GM12872 (cell line): Measurements from ENCODE around the gene UBE2E1.

Source experiments
- TF ChIP-seq, protein P1 (sequence below): IDR thresholded peaks from 3 replicates; pipeline ENCODE4 v1.5.1; 2011; ENCODE audit warnings: low read depth, mild to moderate bottlenecking, low read length, moderate library complexity; ENCODE audit not compliant: insufficient read depth

Gene UBE2E1

DNA sequence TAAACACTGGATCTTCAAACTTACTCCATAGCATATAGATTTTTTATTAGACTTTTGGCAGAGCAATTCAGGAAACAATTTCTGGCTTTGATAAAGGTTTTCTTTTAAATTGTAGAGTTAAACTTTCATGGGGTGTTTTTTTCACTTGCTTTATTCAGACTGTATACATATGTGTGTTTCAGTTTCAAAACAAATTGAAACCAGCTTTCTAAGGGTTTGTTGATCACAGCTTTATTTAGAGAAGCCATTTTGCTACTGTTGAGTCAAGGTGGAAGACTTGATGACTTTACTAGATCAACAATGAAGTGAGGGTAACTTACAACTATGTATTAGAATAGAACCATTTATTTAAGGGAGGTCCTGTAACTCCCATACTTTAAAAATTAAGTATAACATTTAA lies 6.2 kb downstream of the UBE2E1 start:
- TF ChIP-seq, protein P1, sequence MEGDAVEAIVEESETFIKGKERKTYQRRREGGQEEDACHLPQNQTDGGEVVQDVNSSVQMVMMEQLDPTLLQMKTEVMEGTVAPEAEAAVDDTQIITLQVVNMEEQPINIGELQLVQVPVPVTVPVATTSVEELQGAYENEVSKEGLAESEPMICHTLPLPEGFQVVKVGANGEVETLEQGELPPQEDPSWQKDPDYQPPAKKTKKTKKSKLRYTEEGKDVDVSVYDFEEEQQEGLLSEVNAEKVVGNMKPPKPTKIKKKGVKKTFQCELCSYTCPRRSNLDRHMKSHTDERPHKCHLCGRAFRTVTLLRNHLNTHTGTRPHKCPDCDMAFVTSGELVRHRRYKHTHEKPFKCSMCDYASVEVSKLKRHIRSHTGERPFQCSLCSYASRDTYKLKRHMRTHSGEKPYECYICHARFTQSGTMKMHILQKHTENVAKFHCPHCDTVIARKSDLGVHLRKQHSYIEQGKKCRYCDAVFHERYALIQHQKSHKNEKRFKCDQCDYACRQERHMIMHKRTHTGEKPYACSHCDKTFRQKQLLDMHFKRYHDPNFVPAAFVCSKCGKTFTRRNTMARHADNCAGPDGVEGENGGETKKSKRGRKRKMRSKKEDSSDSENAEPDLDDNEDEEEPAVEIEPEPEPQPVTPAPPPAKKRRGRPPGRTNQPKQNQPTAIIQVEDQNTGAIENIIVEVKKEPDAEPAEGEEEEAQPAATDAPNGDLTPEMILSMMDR, result no peak

DNA sequence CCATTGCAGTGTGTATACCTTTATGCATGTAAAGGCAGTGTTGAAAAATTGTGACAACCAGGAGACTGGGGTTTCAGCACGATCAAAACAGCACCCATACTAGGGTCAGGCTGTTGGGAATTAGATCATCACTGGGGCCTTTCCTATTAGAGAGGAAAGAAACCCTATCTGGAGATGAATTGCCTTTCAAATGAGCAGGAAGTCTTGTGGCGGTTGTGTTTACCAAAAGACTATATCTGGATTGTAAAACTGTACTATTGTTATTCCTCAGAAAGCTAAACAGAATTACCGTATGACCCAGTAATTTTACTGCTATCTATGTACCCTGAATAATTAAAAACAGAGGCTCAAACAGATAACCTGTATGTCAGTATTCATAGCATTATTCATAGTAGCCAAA lies 10.1 kb downstream of the UBE2E1 start:
- TF ChIP-seq, protein P1, result no peak

DNA sequence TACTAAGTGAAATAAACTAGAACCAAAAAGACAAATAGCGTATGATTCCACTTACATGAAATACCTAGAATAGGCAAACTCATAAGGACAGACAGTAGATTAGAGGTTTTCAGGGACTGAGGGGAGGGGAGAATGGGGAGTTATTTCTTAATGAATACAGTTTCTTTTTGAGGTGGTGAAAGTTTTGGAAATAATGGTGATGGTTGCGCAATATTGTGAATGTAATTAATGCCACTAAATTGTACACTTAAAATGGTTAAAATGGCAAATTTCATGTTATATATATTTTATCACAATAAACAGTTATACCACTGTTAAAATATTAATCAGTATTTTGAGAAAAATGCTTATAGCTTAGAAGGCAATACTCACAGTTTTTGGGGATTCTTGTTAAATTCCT lies 11.0 kb downstream of the UBE2E1 start:
- TF ChIP-seq, protein P1, result no peak

DNA sequence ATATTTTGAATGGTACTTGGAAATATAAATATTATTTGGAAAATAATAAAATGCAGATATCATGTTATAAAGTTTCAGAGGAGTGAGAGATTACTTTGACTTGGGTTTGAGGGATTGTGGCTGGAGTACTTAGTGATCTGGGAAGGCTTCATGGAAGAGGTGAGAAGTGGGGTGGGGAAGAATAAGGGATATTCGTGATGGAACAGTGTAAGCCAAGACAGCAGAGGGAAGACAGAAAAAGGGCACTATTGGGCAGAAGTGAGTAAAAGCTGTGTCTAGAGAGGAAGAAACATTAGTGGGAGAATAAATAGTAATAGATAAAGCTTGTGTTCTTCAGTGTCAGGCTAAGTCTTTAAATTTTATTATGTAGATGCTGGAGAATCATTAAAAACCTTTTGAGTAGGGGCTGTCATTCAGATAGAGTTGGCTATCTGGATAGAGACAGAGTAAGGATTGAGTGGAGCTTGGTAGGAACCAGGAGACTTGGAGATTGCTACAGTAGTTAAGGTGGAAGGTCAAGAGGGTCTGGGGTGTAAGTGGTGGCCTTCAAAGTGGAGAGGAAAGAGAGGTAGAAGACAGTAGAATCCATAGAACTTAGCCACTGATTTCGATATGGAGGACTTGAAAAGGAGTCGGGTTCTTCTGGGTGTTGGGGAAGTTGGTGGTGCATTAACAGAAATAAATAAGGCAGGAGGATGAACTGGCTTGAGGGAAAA lies 11.9 kb downstream of the UBE2E1 start:
- TF ChIP-seq, protein P1, result no peak

DNA sequence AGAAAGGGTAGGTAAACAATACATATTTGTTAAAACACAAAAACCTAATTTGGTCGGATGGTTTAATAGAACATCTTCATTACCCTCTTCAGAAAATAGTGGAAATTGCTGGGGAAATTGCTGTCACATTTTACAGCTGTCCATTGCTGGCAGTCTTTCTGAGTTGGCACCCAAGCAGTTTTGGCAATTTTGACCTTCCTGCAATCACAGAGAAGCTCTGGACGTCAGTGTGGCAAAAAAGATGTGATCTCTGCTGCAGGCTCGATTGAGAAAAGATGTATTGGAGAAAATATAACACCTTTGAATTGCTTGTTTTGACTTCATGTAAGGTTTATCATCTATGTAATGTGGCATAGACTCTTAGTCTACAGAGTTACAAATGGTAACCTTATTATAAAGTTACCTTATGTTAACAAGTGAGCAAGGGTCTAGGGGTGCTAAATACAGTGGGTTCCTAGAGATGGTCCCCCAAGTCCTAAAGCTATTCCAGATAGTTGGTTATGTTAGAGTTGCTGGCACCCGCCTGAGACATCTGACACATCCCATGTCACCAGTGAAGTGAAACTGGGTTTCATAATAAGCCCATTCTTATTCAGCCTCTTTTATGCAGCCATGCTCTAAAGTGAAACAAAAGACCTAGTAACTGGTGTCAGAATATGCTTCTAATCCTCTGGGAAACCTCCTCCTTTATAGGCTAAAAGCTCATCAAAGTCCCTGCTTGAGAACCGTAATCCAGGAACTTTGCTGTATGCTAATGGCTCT lies 14.0 kb downstream of the UBE2E1 start:
- TF ChIP-seq, protein P1, result no peak

DNA sequence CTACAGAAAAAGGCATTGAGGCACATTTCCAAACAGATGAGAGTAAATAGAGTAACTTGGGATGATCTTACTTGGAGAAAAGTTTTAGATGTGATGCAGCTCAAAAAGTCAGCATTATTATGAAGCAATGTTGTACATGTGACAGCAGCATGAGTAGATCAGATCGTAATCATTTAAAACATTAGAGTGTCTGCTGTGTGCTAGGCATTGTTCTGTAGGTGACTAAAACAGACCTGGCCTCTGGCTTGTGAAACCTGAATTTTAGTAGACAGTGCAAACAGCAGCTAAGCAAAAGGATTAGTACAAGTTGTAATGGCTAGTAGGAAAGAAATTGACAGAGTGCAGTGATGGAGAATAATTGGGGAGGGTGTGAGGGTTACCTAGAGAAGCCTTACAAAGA lies 15.1 kb downstream of the UBE2E1 start:
- TF ChIP-seq, protein P1, result no peak

DNA sequence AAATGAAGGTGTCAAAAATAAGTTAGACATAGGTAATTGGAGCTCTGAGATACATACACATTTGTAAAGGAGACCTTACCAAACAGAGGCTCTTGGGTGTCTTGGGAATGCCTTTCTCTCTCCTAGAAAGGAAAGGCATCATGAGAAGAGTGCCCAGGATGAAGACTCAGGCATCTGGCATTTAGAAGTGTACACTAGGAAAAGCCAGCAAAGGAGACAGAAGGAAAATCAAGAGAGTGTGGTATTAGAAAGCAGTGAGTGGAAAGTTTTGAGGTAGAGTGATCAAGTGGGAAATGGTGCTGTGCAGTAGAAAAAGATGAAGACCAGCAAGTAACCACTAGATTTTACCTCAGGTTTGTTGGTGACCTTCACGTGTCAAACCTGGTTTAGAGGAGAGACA lies 16.1 kb downstream of the UBE2E1 start:
- TF ChIP-seq, protein P1, result no peak
